Measurements from ENCODE around the gene ULK4. TPM values are rescaled to one million over a fixed set of nuclear protein-coding genes. Genes with fewer than 3 reads are reported as not detected.

Gene ULK4
- polyA plus RNA-seq, 1 donor from 2014 or later: 7.2 TPM

DNA sequence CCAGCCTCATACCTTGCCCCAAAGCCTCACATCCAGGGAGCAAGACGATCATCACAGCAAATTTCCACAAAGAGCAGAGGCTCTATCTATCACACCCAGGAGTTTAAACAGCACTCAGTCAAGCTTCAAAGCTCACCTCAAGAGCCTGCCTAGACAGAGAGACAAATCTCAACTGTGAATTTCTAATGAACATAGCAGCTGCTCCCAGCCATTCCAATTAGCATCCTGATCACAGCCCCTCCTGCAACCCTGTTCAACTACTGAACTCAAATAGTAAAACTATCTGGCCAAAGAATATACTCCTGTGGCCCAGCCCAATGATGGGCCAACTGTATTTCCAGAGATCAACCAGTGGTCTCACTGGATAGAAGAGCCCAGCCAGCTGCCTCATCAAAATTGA lies 492.8 kb downstream of the ULK4 start:
- no peaks in the 10 kb centered on the region for H3K36me3 ChIP-seq (ENCODE audit: insufficient read depth, low read length)
- no peak overlapping the region for H3K27ac ChIP-seq (ENCODE audit: low read length)
- no peaks in the 10 kb centered on the region for H3K27me3 ChIP-seq (ENCODE audit: insufficient read depth, low read depth, low read length)
- H3K9me3 ChIP-seq (ENCODE audit: low read length): no peaks in the 10 kb centered on the region
- no peak overlapping the region for H3K4me2 ChIP-seq (ENCODE audit: low read length)
- H4K20me1 ChIP-seq (ENCODE audit: insufficient read depth): no peaks in the 10 kb centered on the region
- H3K4me3 ChIP-seq (ENCODE audit: low read length): no peak overlapping the region
- no peaks in the 10 kb centered on the region for H3K79me2 ChIP-seq (replicated peaks; ENCODE audit: insufficient read depth, low read length)
- no peaks in the 10 kb centered on the region for H3K9me2 ChIP-seq (ENCODE audit: insufficient read depth, low read length)
- TF ChIP-seq MXI1 (conservative IDR thresholded peaks at IDR 0.05; ENCODE audit: poor library complexity, severe bottlenecking): no peak
- TF ChIP-seq, protein P1, sequence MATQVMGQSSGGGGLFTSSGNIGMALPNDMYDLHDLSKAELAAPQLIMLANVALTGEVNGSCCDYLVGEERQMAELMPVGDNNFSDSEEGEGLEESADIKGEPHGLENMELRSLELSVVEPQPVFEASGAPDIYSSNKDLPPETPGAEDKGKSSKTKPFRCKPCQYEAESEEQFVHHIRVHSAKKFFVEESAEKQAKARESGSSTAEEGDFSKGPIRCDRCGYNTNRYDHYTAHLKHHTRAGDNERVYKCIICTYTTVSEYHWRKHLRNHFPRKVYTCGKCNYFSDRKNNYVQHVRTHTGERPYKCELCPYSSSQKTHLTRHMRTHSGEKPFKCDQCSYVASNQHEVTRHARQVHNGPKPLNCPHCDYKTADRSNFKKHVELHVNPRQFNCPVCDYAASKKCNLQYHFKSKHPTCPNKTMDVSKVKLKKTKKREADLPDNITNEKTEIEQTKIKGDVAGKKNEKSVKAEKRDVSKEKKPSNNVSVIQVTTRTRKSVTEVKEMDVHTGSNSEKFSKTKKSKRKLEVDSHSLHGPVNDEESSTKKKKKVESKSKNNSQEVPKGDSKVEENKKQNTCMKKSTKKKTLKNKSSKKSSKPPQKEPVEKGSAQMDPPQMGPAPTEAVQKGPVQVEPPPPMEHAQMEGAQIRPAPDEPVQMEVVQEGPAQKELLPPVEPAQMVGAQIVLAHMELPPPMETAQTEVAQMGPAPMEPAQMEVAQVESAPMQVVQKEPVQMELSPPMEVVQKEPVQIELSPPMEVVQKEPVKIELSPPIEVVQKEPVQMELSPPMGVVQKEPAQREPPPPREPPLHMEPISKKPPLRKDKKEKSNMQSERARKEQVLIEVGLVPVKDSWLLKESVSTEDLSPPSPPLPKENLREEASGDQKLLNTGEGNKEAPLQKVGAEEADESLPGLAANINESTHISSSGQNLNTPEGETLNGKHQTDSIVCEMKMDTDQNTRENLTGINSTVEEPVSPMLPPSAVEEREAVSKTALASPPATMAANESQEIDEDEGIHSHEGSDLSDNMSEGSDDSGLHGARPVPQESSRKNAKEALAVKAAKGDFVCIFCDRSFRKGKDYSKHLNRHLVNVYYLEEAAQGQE (IDR thresholded peaks at IDR 0.05; ENCODE audit: borderline replicate concordance): no peak
- no peak for TF ChIP-seq RAD21 (conservative IDR thresholded peaks at IDR 0.05)
- TF ChIP-seq EP300 (conservative IDR thresholded peaks at IDR 0.05; ENCODE audit: poor library complexity, severe bottlenecking): no peak
- TF ChIP-seq, protein P2, sequence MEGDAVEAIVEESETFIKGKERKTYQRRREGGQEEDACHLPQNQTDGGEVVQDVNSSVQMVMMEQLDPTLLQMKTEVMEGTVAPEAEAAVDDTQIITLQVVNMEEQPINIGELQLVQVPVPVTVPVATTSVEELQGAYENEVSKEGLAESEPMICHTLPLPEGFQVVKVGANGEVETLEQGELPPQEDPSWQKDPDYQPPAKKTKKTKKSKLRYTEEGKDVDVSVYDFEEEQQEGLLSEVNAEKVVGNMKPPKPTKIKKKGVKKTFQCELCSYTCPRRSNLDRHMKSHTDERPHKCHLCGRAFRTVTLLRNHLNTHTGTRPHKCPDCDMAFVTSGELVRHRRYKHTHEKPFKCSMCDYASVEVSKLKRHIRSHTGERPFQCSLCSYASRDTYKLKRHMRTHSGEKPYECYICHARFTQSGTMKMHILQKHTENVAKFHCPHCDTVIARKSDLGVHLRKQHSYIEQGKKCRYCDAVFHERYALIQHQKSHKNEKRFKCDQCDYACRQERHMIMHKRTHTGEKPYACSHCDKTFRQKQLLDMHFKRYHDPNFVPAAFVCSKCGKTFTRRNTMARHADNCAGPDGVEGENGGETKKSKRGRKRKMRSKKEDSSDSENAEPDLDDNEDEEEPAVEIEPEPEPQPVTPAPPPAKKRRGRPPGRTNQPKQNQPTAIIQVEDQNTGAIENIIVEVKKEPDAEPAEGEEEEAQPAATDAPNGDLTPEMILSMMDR (IDR thresholded peaks at IDR 0.05; ENCODE audit: poor library complexity, severe bottlenecking): no peak
- TF ChIP-seq EZH2 (IDR thresholded peaks at IDR 0.05; ENCODE audit: borderline replicate concordance, insufficient read depth, low read length, poor library complexity, severe bottlenecking): no peak
- no peak for TF ChIP-seq TAF1 (IDR thresholded peaks at IDR 0.05; ENCODE audit: low read depth)
- no peak for TF ChIP-seq SMC3 (conservative IDR thresholded peaks at IDR 0.05; ENCODE audit: poor library complexity)
- no peak for TF ChIP-seq POLR2AphosphoS5 (IDR thresholded peaks at IDR 0.05)
- H2AFZ ChIP-seq (ENCODE audit: low read depth, low read length): no peak overlapping the region
- H3F3A ChIP-seq (ENCODE audit: insufficient read depth, low read length, poor library complexity, severe bottlenecking): no peaks in the 10 kb centered on the region
- no peak overlapping the region for H3K9ac ChIP-seq (ENCODE audit: low read length)

GRCh38 chr3:41467481-41467880 lies 494.4 kb downstream of the ULK4 start:
- H3K9me2 ChIP-seq (ENCODE audit: insufficient read depth, low read length): no peaks in the 10 kb centered on the region

More at GRCh38 chr3:41467481-41467880, 494.4 kb downstream of the ULK4 start:
- H3K27me3 ChIP-seq (ENCODE audit: insufficient read depth, low read depth, low read length): no peaks in the 10 kb centered on the region
- no peak overlapping the region for H2AFZ ChIP-seq (ENCODE audit: low read depth, low read length)
- H3F3A ChIP-seq (ENCODE audit: insufficient read depth, low read length, poor library complexity, severe bottlenecking): no peaks in the 10 kb centered on the region
- no peaks in the 10 kb centered on the region for H3K79me2 ChIP-seq (replicated peaks; ENCODE audit: insufficient read depth, low read length)
- TF ChIP-seq, protein P1 (IDR thresholded peaks at IDR 0.05; ENCODE audit: borderline replicate concordance): no peak
- TF ChIP-seq MXI1 (conservative IDR thresholded peaks at IDR 0.05; ENCODE audit: poor library complexity, severe bottlenecking) (no peak), RAD21 (conservative IDR thresholded peaks at IDR 0.05) (no peak), TAF1 (IDR thresholded peaks at IDR 0.05; ENCODE audit: low read depth) (no peak), SMC3 (conservative IDR thresholded peaks at IDR 0.05; ENCODE audit: poor library complexity) (no peak), EZH2 (IDR thresholded peaks at IDR 0.05; ENCODE audit: borderline replicate concordance, insufficient read depth, low read length, poor library complexity, severe bottlenecking) (no peak), EP300 (conservative IDR thresholded peaks at IDR 0.05; ENCODE audit: poor library complexity, severe bottlenecking) (no peak), POLR2AphosphoS5 (IDR thresholded peaks at IDR 0.05) (no peak)
- TF ChIP-seq, protein P2 (IDR thresholded peaks at IDR 0.05; ENCODE audit: poor library complexity, severe bottlenecking): no peak
- H3K9ac ChIP-seq (ENCODE audit: low read length): no peak overlapping the region
- no peak overlapping the region for H3K4me2 ChIP-seq (ENCODE audit: low read length)
- H3K36me3 ChIP-seq (ENCODE audit: insufficient read depth, low read length): no peaks in the 10 kb centered on the region
- no peaks in the 10 kb centered on the region for H3K9me3 ChIP-seq (ENCODE audit: low read length)
- no peak overlapping the region for H3K4me3 ChIP-seq (ENCODE audit: low read length)
- no peak overlapping the region for H3K27ac ChIP-seq (ENCODE audit: low read length)
- no peaks in the 10 kb centered on the region for H4K20me1 ChIP-seq (ENCODE audit: insufficient read depth)

Data from neural cell (in vitro differentiated cells).